Endothelial cell of umbilical vein (primary cell): Measurements from ENCODE around the gene RBM45. TPM values are rescaled to one million over a fixed set of nuclear protein-coding genes. Genes with fewer than 3 reads are reported as not detected.

Source experiments
- BruUV-seq: library from RNA; stranded (reverse); fragments of 400-500 nt; replicated peaks from 2 replicates; lab custom pipeline; 2021; lab: Mats Ljungman, UMichigan
- CTCF ChIA-PET: fragments of 300-600, 350-600 bp; sonication (Branson Sonifier 250); formaldehyde crosslinking; loops from one replicate; lab custom pipeline; 2021; ENCODE audit warnings: antibody characterized with exemption, inconsistent platforms; lab: Charles Lee
- POLR2A ChIA-PET: fragments of 300-600, 350-600 bp; sonication (Branson Sonifier 250); formaldehyde crosslinking; loops from one replicate; lab custom pipeline; 2021; ENCODE audit warnings: antibody characterized with exemption, inconsistent platforms; lab: Charles Lee
- DNase-seq: peaks from one replicate; pipeline ENCODE4 v3.0.0-alpha.2; 2011; ENCODE audit warnings: low read depth, low spot score
- FAIRE-seq: peaks from 2 replicates; lab custom pipeline; 2011; peaks lifted over from hg19 to GRCh38; lab: Jason Lieb, UNC
- H2AFZ ChIP-seq: 2 replicates; pipeline ENCODE4 v1.6.0; 2012; ENCODE audit warnings: low read depth, low read length, control low read depth, inconsistent platforms
- H3K27ac ChIP-seq: 2 replicates; pipeline ENCODE4 v1.5.1; 2011; ENCODE audit warnings: low read depth, mild to moderate bottlenecking, control low read depth, low read length, moderate library complexity; ENCODE audit not compliant: insufficient read depth
- H3K27me3 ChIP-seq, 2 experiments: 2 replicates each; pipeline versions ENCODE4 v1.6.0 to v1.6.1; 2011; ENCODE audit warnings: low read length in 2 of 2, mixed read lengths in 1 of 2; ENCODE audit not compliant: control insufficient read depth in 2 of 2, insufficient read depth in 2 of 2
- H3K36me3 ChIP-seq, 2 experiments: 2 replicates in 1 of 2; 3 replicates in 1 of 2; pipeline ENCODE4 v1.5.1; 2011; ENCODE audit warnings: low read length in 2 of 2, mild to moderate bottlenecking in 1 of 2, moderate library complexity in 1 of 2; ENCODE audit not compliant: control insufficient read depth in 2 of 2, insufficient read depth in 2 of 2; ENCODE audit errors: extremely low read depth in 1 of 2
- H3K4me1 ChIP-seq: 3 replicates; pipeline ENCODE4 v1.5.1; 2011; ENCODE audit warnings: mild to moderate bottlenecking, low read length; ENCODE audit not compliant: control insufficient read depth, insufficient read depth; ENCODE audit errors: extremely low read depth
- H3K4me2 ChIP-seq: 2 replicates; pipeline ENCODE4 v1.6.1; 2011; ENCODE audit warnings: low read length, control low read depth, mixed read lengths; ENCODE audit not compliant: insufficient read depth
- H3K4me3 ChIP-seq, 3 experiments: fragments of 200-600 bp in 1 of 3; sonication (generic), shearing (Covaris generic) in 1 of 3; replicated peaks in 1 of 3; 2 replicates each; pipeline ENCODE4 v1.5.1; 2011 to 2016; ENCODE audit warnings: control low read depth in 3 of 3, low read length in 3 of 3, mild to moderate bottlenecking in 2 of 3, inconsistent platforms in 1 of 3, low read depth in 1 of 3, moderate library complexity in 1 of 3; ENCODE audit not compliant: insufficient read depth in 1 of 3
- H3K79me2 ChIP-seq: 2 replicates; pipeline ENCODE4 v1.6.0; 2012; ENCODE audit warnings: low read length, inconsistent platforms; ENCODE audit not compliant: control insufficient read depth, insufficient read depth
- H3K9ac ChIP-seq: replicated peaks from 2 replicates; pipeline ENCODE3; 2011; ENCODE audit warnings: low read length, control low read depth; ENCODE audit not compliant: insufficient read depth; ENCODE audit errors: extremely low read depth
- H3K9me1 ChIP-seq: replicated peaks from 3 replicates; pipeline ENCODE4 v1.6.0; 2011; ENCODE audit warnings: mild to moderate bottlenecking, low read length; ENCODE audit not compliant: control insufficient read depth, insufficient read depth; ENCODE audit errors: extremely low read depth
- H3K9me3 ChIP-seq: replicated peaks from 2 replicates; pipeline ENCODE4 v1.5.1; 2012; ENCODE audit warnings: low read length, inconsistent platforms; ENCODE audit not compliant: control insufficient read depth, insufficient read depth
- H4K20me1 ChIP-seq: replicated peaks from 2 replicates; pipeline ENCODE3; 2011; ENCODE audit warnings: mild to moderate bottlenecking, low read length; ENCODE audit not compliant: control insufficient read depth, insufficient read depth; ENCODE audit errors: extremely low read depth
- CTCF ChIP-seq, 2 donors: IDR thresholded peaks; 1 replicate in 1 of 2; 2 replicates in 1 of 2; pipeline ENCODE4 v1.5.1; 2011; ENCODE audit warnings: low read length in 2 of 2, mild to moderate bottlenecking in 2 of 2, moderate library complexity in 2 of 2, control low read depth in 1 of 2, inconsistent platforms in 1 of 2, low read depth in 1 of 2; ENCODE audit not compliant: insufficient read depth in 1 of 2; ENCODE audit errors: extremely low read depth in 1 of 2
- FOS ChIP-seq: IDR thresholded peaks from 2 replicates; pipeline ENCODE4 v1.6.1; 2011; ENCODE audit warnings: mild to moderate bottlenecking, low read length, moderate library complexity, borderline replicate concordance; ENCODE audit not compliant: insufficient read depth
- GATA2 ChIP-seq: IDR thresholded peaks from 2 replicates; pipeline ENCODE4 v1.7.0; 2011; ENCODE audit warnings: low read depth, mild to moderate bottlenecking, moderate library complexity, mixed read lengths, low read length; ENCODE audit not compliant: insufficient read length, insufficient read depth
- JUN ChIP-seq: IDR thresholded peaks from 2 replicates; pipeline ENCODE4 v1.6.1; 2011; ENCODE audit warnings: borderline replicate concordance, low read depth; ENCODE audit not compliant: insufficient read length, insufficient read depth
- MAX ChIP-seq: IDR thresholded peaks from 2 replicates; pipeline ENCODE4 v1.6.1; 2011; ENCODE audit not compliant: insufficient read depth, insufficient read length
- POLR2A ChIP-seq: IDR thresholded peaks from 2 replicates; pipeline ENCODE4 v1.6.1; 2012; ENCODE audit warnings: low read depth, mild to moderate bottlenecking, control low read depth, low read length
- dilution Hi-C: fragments of 300-500 bp; cut with MboI; formaldehyde crosslinking; loops from one replicate; pipeline ENCODE4 v1.15.0; 2019; ENCODE audit warnings: low sequenced_read_pairs; ENCODE audit not compliant: extremely low pct_ligation_motif_present
- intact Hi-C: fragments of 100-400 bp; cut with micrococcal nuclease; formaldehyde crosslinking; loops from one replicate; pipeline ENCODE4 v1.10.0; 2022
- polyA plus RNA-seq, 4 experiments: library from polyadenylated mRNA; depleted of rRNA in 3 of 4; stranded (reverse) in 3 of 4; unstranded in 1 of 4; fragments of >200 nt; gene quantifications; 2 replicates each; pipeline versions ENCODE4 v1.2.1 to v1.2.3, GENCODE V29; 2011 to 2012; ENCODE audit warnings: missing spikeins in 1 of 4
- total RNA-seq: library from RNA; stranded (reverse); gene quantifications from 2 replicates; pipeline ENCODE4 v1.2.3, GENCODE V29; 2021

RBM45 gene
- total and polyA plus RNA-seq, 2 donors (not counting 3 experiments of a cell fraction or from before 2014, with no cell fraction given) = 6.8 to 12.4 TPM

- FAIRE-seq (no peak), DNase-seq (no peak)
- TF ChIP-seq FOS (no peak), GATA2 (no peak), MAX (no peak), POLR2A (no peak), CTCF (IDR thresholded peaks at IDR 0.05; ENCODE audit: extremely low read depth in 1 of 2, insufficient read depth in 1 of 2, low read depth in 1 of 2, low read length in 2 of 2) (no peak), JUN (no peak)
- no TSS peak for BruUV-seq
- Histone ChIP-seq H3K36me3 (no peaks in the 10 kb centered on the region), H2AFZ (no peak overlapping the region), H3K27ac (no peak overlapping the region), H3K4me1 (no peaks in the 10 kb centered on the region), H3K9me1 (no peaks in the 10 kb centered on the region), H3K9ac (no peak overlapping the region), H3K4me2 (no peak overlapping the region), H3K4me3 (no peak overlapping the region), H3K79me2 (no peaks in the 10 kb centered on the region), H3K27me3 (no peaks in the 10 kb centered on the region), H4K20me1 (no peaks in the 10 kb centered on the region), H3K9me3 (no peaks in the 10 kb centered on the region)
- intact Hi-C loops = no loop called here
- ChIA-PET CTCF (interaction anchor here (0.9 to 2.3 kb wide), 5 partner anchors 8 to 272 kb away, joined by 3 to 11 read pairs (median 4); no protein-coding TSS in a partner anchor), POLR2A (no interaction called here)
- dilution Hi-C loops = loop anchor here (25.0 kb wide), 1 partner anchor 295 kb away; no protein-coding TSS in a partner anchor
Observed at GRCh38 chr2:178142274-178143065, 30.2 kb downstream of the RBM45 start.
